ENCODE data around the gene ZCCHC8.

GRCh38 chr12:122458105-122459035 lies 42.4 kb downstream of the ZCCHC8 start:
- TF ChIP-seq CTCF (IDR thresholded peaks at IDR 0.05) (no peak), ZFX (IDR thresholded peaks at IDR 0.05; ENCODE audit: borderline replicate concordance) (no peak)
